Gastrocnemius medialis (tissue), 4 donors: Measurements from ENCODE around the gene SV2B. TPM values are rescaled to one million over a fixed set of nuclear protein-coding genes. Genes with fewer than 3 reads are reported as not detected.

Experiments used
- ATAC-seq, 2 donors: fragments of 150-250 bp; one replicate each; pipeline ENCODE4 v1.9.1; 2016
- DNase-seq, 2 donors: peaks; one replicate each; pipeline ENCODE4 v3.0.0-alpha.2; 2019
- H3K27ac ChIP-seq, 4 donors: fragments of 200-600 bp; sonication (generic); 1 replicate in 1 of 4; 2 replicates in 3 of 4; pipeline ENCODE4 v1.5.1; 2016 to 2018; ENCODE audit warnings: mild to moderate bottlenecking in 2 of 4, moderate library complexity in 1 of 4
- H3K27me3 ChIP-seq, 3 donors: fragments of 200-600 bp; sonication (generic) in 2 of 3; 1 replicate in 1 of 3; 2 replicates in 2 of 3; pipeline versions ENCODE4 v1.5.1 to v1.6.0; 2016 to 2019; ENCODE audit warnings: mild to moderate bottlenecking in 1 of 3, moderate library complexity in 1 of 3
- H3K36me3 ChIP-seq, 2 donors: fragments of 200-600 bp; sonication (generic) in 1 of 2; one replicate each; pipeline ENCODE4 v1.5.1; 2017 to 2018
- H3K4me1 ChIP-seq, 2 donors: fragments of 200-600 bp; sonication (generic) in 1 of 2; one replicate each; pipeline ENCODE4 v1.5.1; 2016 to 2017; ENCODE audit warnings: mild to moderate bottlenecking in 2 of 2
- H3K4me3 ChIP-seq, 4 donors: fragments of 200-600 bp; sonication (generic) in 3 of 4; 1 replicate in 1 of 4; 2 replicates in 3 of 4; pipeline ENCODE4 v1.5.1; 2016 to 2019; ENCODE audit warnings: mild to moderate bottlenecking in 2 of 4
- H3K9me3 ChIP-seq, 3 donors: fragments of 200-600 bp; sonication (generic) in 2 of 3; 1 replicate in 1 of 3; 2 replicates in 2 of 3; pipeline ENCODE4 v1.5.1; 2016 to 2019
- POLR2A ChIP-seq, 2 donors: fragments of 450-650 bp; IDR thresholded peaks; one replicate each; pipeline ENCODE4 v1.6.1; 2017; ENCODE audit warnings: antibody characterized with exemption in 2 of 2, mild to moderate bottlenecking in 2 of 2, moderate library complexity in 2 of 2
- in situ Hi-C, 4 donors: fragments of 200-750 bp; cut with MboI; loops; one replicate each; pipeline versions ENCODE4 v1.15.0 to v1.8.0; 2017; ENCODE audit warnings: low sequenced_read_pairs in 4 of 4
- intact Hi-C: fragments of 100-400 bp; cut with DNase I; formaldehyde crosslinking; loops from one replicate; pipeline ENCODE4 v1.15.1; 2023; ENCODE audit warnings: low total_unique reads
- total RNA-seq, 4 donors: library from RNA; depleted of rRNA; stranded (reverse); fragments of >200 nt; gene quantifications; one replicate each; pipeline versions ENCODE4 v1.1.0 to v1.2.3, GENCODE V29; 2016
- TF ChIP-seq, protein P1 (sequence below), 5 experiments: fragments of 450-650 bp in 3 of 5; fragments of 200-600 bp in 2 of 5; sonication (generic) in 2 of 5; IDR thresholded peaks in 4 of 5; conservative IDR thresholded peaks in 1 of 5; 1 replicate in 4 of 5; 2 replicates in 1 of 5; pipeline ENCODE4 v1.5.1; 2016 to 2019; ENCODE audit warnings: antibody characterized with exemption in 5 of 5, mild to moderate bottlenecking in 3 of 5, moderate library complexity in 3 of 5

The SV2B gene
- total RNA-seq, 4 donors from 2014 or later: 0.36 to 0.89 (median 0.67) TPM

GRCh38 chr15:91257746-91258414, 157.8 kb downstream of the SV2B start:
- DNase-seq: no peak
- H3K4me1 ChIP-seq: peaks cover 0 to 3% of the 10 kb centered on the region in 2 donors
- no peak overlapping the region for H3K27ac ChIP-seq
- no peaks in the 10 kb centered on the region for H3K36me3 ChIP-seq
- intact Hi-C loops: no loop called here
- H3K4me3 ChIP-seq: no peak overlapping the region
- H3K9me3 ChIP-seq: no peaks in the 10 kb centered on the region
- no peak for TF ChIP-seq POLR2A (IDR thresholded peaks at IDR 0.05)
- TF ChIP-seq, protein P1, sequence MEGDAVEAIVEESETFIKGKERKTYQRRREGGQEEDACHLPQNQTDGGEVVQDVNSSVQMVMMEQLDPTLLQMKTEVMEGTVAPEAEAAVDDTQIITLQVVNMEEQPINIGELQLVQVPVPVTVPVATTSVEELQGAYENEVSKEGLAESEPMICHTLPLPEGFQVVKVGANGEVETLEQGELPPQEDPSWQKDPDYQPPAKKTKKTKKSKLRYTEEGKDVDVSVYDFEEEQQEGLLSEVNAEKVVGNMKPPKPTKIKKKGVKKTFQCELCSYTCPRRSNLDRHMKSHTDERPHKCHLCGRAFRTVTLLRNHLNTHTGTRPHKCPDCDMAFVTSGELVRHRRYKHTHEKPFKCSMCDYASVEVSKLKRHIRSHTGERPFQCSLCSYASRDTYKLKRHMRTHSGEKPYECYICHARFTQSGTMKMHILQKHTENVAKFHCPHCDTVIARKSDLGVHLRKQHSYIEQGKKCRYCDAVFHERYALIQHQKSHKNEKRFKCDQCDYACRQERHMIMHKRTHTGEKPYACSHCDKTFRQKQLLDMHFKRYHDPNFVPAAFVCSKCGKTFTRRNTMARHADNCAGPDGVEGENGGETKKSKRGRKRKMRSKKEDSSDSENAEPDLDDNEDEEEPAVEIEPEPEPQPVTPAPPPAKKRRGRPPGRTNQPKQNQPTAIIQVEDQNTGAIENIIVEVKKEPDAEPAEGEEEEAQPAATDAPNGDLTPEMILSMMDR (IDR thresholded peaks at IDR 0.05 in 4 of 5, conservative IDR thresholded peaks at IDR 0.05 in 1 of 5): no peak
- H3K27me3 ChIP-seq: no peaks in the 10 kb centered on the region
- ATAC-seq: no peak
- in situ Hi-C loops: loop anchor here in 2 of 4 donors (25.0 kb wide), 1 partner anchor 296 kb away; the partner anchor contains the start of gene RCCD1 (in 2 of the 2)

GRCh38 chr15:91258415-91258759, 158.3 kb downstream of the SV2B start:
- ATAC-seq: no peak
- no peaks in the 10 kb centered on the region for H3K36me3 ChIP-seq
- no peaks in the 10 kb centered on the region for H3K27me3 ChIP-seq
- DNase-seq: no peak
- H3K9me3 ChIP-seq: no peaks in the 10 kb centered on the region
- in situ Hi-C loops: loop anchor here in 2 of 4 donors (25.0 kb wide), 1 partner anchor 296 kb away; the partner anchor contains the start of gene RCCD1 (in 2 of the 2)
- peaks cover 0 to 3% of the 10 kb centered on the region in 2 donors for H3K4me1 ChIP-seq
- intact Hi-C loops: no loop called here
- TF ChIP-seq POLR2A (IDR thresholded peaks at IDR 0.05): no peak
- TF ChIP-seq, protein P1 (IDR thresholded peaks at IDR 0.05 in 4 of 5, conservative IDR thresholded peaks at IDR 0.05 in 1 of 5): no peak
- H3K4me3 ChIP-seq: no peak overlapping the region
- H3K27ac ChIP-seq: no peak overlapping the region

- Histone ChIP-seq H3K36me3 (no peaks in the 10 kb centered on the region), H3K27me3 (no peaks in the 10 kb centered on the region), H3K4me1 (peaks cover 0 to 3% of the 10 kb centered on the region in 2 donors), H3K27ac (no peak overlapping the region), H3K4me3 (no peak overlapping the region), H3K9me3 (no peaks in the 10 kb centered on the region)
- TF ChIP-seq, protein P1 (IDR thresholded peaks at IDR 0.05 in 4 of 5, conservative IDR thresholded peaks at IDR 0.05 in 1 of 5): no peak
- no peak for TF ChIP-seq POLR2A (IDR thresholded peaks at IDR 0.05)
- intact Hi-C loops: no loop called here
- no peak for ATAC-seq
- in situ Hi-C loops: loop anchor here in 2 of 4 donors (25.0 kb wide), 1 partner anchor 297 kb away; the partner anchor contains the start of gene RCCD1 (in 2 of the 2)
- no peak for DNase-seq
These were observed 159.0 kb downstream of the SV2B start for GRCh38 chr15:91259077-91259476.

- Histone ChIP-seq H3K27ac (no peak overlapping the region), H3K36me3 (no peaks in the 10 kb centered on the region), H3K4me3 (no peak overlapping the region), H3K4me1 (peaks cover 9 to 16% of the 10 kb centered on the region in 2 donors), H3K9me3 (no peaks in the 10 kb centered on the region), H3K27me3 (no peaks in the 10 kb centered on the region)
- in situ Hi-C loops (loop anchor here in 3 of 4 donors (10.0 to 25.0 kb wide), 2 partner anchors 299 to 307 kb away; partner anchors contain the start of gene RCCD1 (in 3 of the 3)), intact Hi-C loops (no loop called here)
- no peak for ATAC-seq
- no peak for DNase-seq
- TF ChIP-seq, protein P1 (IDR thresholded peaks at IDR 0.05 in 4 of 5, conservative IDR thresholded peaks at IDR 0.05 in 1 of 5): no peak
- TF ChIP-seq POLR2A (IDR thresholded peaks at IDR 0.05): no peak
These were observed 161.3 kb downstream of the SV2B start for GRCh38 chr15:91261345-91261744.
